ENCODE data around the gene MUC5AC. TPM values are rescaled to one million over a fixed set of nuclear protein-coding genes. Genes with fewer than 3 reads are reported as not detected.

Gene MUC5AC
- total RNA-seq, 4 donors from 2014 or later = not detected

DNA sequence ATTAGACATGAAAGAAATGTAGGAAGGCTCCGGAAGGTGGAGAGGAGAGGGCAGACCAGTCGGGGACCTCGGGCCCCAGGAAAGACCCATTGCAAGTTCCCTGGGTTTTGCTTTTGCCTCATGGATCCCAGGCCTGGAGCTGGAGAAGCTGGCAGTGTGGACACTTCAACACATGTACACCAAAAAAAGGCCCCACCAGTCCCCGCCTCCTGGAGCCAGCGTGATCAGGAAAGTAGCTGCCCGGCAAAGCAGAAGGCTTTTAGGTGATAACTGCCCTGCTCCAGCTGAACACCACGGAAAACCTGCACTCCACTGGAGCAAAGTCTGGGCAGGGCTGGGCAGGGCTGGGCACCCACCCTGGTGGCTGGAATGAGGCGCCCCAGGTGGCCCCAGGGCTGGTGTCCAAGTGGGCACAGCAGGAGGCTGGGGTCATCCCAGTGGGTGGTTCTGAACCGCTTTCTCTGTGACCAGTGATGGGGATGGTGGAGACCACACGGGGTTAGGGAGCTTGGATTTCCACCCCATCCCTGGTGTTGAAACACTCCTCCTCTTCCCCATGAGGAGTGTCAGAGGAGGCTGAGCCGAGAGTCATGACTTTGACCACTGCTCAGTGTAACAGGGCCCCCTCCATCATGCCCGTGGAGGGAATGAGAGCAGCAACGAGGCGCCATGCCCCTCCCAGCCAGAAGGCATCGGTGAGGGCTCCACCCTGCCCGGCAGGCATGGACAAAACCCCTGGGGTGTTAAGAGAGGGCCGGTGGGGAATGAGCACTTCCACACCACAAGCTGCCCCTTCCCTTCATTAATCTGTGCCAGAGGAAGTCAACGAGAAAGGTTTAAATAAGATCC, 16.9 kb upstream of the MUC5AC start:
- intact Hi-C loops (cut with DNase I) = no loop called here
- Histone ChIP-seq H3K4me3 (replicated peaks in 1 of 3) (no peak overlapping the region), H3K27ac (no peak overlapping the region), H3K4me1 (no peaks in the 10 kb centered on the region), H3K27me3 (no peaks in the 10 kb centered on the region), H3K36me3 (no peaks in the 10 kb centered on the region), H3K9me3 (no peaks in the 10 kb centered on the region)
- 82 to 85% methylated on average over 15 to 16 of the region's 18 CpGs for WGBS, 2 donors
- DNase-seq = no peak
- TF ChIP-seq POLR2A (IDR thresholded peaks at IDR 0.05) = no peak
- TF ChIP-seq, protein P1, sequence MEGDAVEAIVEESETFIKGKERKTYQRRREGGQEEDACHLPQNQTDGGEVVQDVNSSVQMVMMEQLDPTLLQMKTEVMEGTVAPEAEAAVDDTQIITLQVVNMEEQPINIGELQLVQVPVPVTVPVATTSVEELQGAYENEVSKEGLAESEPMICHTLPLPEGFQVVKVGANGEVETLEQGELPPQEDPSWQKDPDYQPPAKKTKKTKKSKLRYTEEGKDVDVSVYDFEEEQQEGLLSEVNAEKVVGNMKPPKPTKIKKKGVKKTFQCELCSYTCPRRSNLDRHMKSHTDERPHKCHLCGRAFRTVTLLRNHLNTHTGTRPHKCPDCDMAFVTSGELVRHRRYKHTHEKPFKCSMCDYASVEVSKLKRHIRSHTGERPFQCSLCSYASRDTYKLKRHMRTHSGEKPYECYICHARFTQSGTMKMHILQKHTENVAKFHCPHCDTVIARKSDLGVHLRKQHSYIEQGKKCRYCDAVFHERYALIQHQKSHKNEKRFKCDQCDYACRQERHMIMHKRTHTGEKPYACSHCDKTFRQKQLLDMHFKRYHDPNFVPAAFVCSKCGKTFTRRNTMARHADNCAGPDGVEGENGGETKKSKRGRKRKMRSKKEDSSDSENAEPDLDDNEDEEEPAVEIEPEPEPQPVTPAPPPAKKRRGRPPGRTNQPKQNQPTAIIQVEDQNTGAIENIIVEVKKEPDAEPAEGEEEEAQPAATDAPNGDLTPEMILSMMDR (IDR thresholded peaks at IDR 0.05) = no peak

GRCh38 chr11:1146365-1146764, 11.4 kb upstream of the MUC5AC start:
- Histone ChIP-seq H3K4me1 (no peaks in the 10 kb centered on the region), H3K27ac (no peak overlapping the region), H3K36me3 (no peaks in the 10 kb centered on the region), H3K9me3 (no peaks in the 10 kb centered on the region), H3K4me3 (replicated peaks in 1 of 3) (no peak overlapping the region), H3K27me3 (no peaks in the 10 kb centered on the region)
- 87 to 88% methylated on average over 20 to 21 of the region's 21 CpGs for WGBS, 2 donors
- DNase-seq = no peak
- TF ChIP-seq, protein P1 (IDR thresholded peaks at IDR 0.05) = no peak
- TF ChIP-seq POLR2A (IDR thresholded peaks at IDR 0.05) = no peak
- intact Hi-C loops (cut with DNase I) = no loop called here

GRCh38 chr11:1147792-1148191, 10.0 kb upstream of the MUC5AC start:
- no peak for DNase-seq
- no peaks in the 10 kb centered on the region for H3K27me3 ChIP-seq
- no peaks in the 10 kb centered on the region for H3K4me1 ChIP-seq
- H3K9me3 ChIP-seq = no peaks in the 10 kb centered on the region
- intact Hi-C loops (cut with DNase I) = no loop called here
- WGBS, 2 donors = 86 to 98% methylated on average over 5 to 6 of the region's 6 CpGs
- H3K4me3 ChIP-seq (replicated peaks in 1 of 3) = no peak overlapping the region
- H3K36me3 ChIP-seq = no peaks in the 10 kb centered on the region
- TF ChIP-seq POLR2A (IDR thresholded peaks at IDR 0.05) = no peak
- TF ChIP-seq, protein P1 (IDR thresholded peaks at IDR 0.05) = no peak
- H3K27ac ChIP-seq = no peak overlapping the region

DNA sequence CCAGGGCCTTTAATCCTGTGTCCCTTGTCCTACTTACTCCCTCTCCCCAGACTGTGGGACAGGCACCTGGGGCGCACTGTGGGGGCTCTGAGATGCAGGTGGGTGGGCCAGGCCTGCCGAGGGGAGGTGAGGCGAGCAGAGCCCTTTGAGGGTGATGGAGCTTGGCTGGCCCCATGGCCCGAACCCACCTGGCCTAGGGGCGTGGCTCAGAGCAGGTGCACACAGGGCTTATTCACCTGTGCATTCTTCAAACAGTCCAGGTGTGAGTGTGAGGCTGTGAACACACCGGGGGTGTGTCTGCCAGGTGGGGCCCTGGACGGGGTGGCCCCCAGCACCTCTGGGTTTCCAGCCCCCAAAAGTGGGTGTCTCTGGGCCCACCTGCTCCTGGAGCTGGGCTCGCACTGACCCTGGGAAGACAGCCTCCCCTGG, 9.0 kb upstream of the MUC5AC start:
- no peaks in the 10 kb centered on the region for H3K9me3 ChIP-seq
- H3K27ac ChIP-seq = no peak overlapping the region
- DNase-seq = no peak
- no peaks in the 10 kb centered on the region for H3K36me3 ChIP-seq
- no peaks in the 10 kb centered on the region for H3K4me1 ChIP-seq
- no peak for TF ChIP-seq POLR2A (IDR thresholded peaks at IDR 0.05)
- TF ChIP-seq, protein P1 (IDR thresholded peaks at IDR 0.05) = no peak
- H3K27me3 ChIP-seq = no peaks in the 10 kb centered on the region
- intact Hi-C loops (cut with DNase I) = no loop called here
- 74 to 78% methylated on average over 5 to 8 of the region's 8 CpGs for WGBS, 2 donors
- H3K4me3 ChIP-seq (replicated peaks in 1 of 3) = no peak overlapping the region

DNA sequence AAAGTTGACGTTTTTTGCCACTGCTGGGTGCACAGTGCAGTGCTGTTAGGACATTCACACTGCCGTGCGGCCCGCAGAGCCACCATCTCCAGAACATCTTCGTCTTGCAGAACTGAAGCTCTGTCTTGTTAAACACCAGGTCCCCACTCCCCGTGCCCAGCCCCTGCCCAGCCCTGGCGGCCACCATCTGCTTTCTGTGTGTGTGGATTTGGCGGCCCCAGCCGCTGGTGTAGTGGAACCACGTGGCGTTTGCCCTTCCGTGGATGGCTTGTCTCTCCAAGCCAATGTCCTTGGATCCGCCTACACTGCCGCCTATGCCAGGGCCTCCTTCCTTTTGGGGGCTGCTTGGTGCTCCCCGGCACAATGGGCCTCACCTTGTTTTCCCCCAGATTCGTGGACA, 8.2 kb upstream of the MUC5AC start:
- no peak overlapping the region for H3K27ac ChIP-seq
- WGBS, 2 donors = 85 to 90% methylated on average over 16 of the region's 16 CpGs
- H3K36me3 ChIP-seq = no peaks in the 10 kb centered on the region
- DNase-seq = no peak
- H3K4me3 ChIP-seq (replicated peaks in 1 of 3) = no peak overlapping the region
- H3K27me3 ChIP-seq = no peaks in the 10 kb centered on the region
- intact Hi-C loops (cut with DNase I) = no loop called here
- no peaks in the 10 kb centered on the region for H3K4me1 ChIP-seq
- no peak for TF ChIP-seq POLR2A (IDR thresholded peaks at IDR 0.05)
- TF ChIP-seq, protein P1 (IDR thresholded peaks at IDR 0.05) = no peak
- H3K9me3 ChIP-seq = no peaks in the 10 kb centered on the region
